Measurements from ENCODE around the gene ASIC5. TPM values are rescaled to one million over a fixed set of nuclear protein-coding genes. Genes with fewer than 3 reads are reported as not detected.

Gene ASIC5
- total and polyA plus RNA-seq, 2 of the 4 experiments (the other 2 are of a cell fraction) = not detected

DNA sequence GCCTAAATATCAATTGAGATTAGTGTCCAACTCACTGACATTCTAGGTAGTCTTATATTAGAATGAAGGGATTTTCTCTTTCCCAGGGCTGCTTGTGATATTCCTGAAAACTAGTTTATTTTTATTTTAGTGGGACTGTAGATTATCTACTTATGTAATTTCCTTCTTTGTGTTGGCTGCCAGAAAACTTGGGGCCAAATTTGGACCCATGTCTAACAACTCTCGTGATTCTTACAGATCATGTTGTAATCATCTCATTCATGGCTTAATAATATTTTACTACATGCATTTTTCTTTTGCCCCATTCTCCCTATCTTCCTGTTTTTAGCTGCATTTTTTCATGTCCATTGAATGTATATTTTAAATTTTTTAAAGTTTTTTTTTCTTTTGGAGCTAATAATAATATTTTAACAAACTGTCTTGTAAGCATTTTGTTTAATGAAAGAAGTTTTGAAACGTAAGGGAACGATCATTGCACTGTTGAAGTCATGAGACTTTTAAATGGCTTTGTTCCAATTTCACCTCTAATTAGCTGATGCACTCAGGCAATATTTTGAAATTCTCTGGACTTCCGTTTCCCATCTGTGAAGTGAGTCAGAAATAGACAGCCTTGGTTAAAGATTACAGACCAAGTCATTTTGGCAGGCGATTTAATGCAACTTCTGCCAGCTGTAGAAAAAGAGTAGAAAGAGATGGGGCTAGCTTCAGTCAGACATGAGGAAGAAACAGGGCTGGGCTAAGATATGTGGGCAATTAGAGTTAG, 23.1 kb upstream of the ASIC5 start:
- in situ Hi-C loops (cut with MboI; ENCODE audit: low sequenced_read_pairs) = no loop called here
- Histone ChIP-seq H3K23ac (ENCODE audit: low read depth, low read length) (no peak overlapping the region), H4K8ac (ENCODE audit: low read depth in 2 of 2, low read length in 2 of 2) (no peak overlapping the region), H3K4me3 (ENCODE audit: insufficient read depth, low read depth, low read length) (no peak overlapping the region), H2BK120ac (ENCODE audit: low read depth, low read length) (no peak overlapping the region), H3K4me1 (ENCODE audit: control insufficient read depth, insufficient read depth, low read length) (no peaks in the 10 kb centered on the region), H3K9me3 (ENCODE audit: control insufficient read depth, insufficient read depth, low read length) (0 out of 2 replicates have a peak, but pooled peaks cover 2% of the 10 kb centered on the region), H2AFZ (replicated peaks; ENCODE audit: low read length, poor library complexity) (no peak overlapping the region), H2AK5ac (ENCODE audit: low read depth, low read length) (no peak overlapping the region), H3K9me1 (ENCODE audit: insufficient read depth, low read length) (no peaks in the 10 kb centered on the region), H4K20me1 (ENCODE audit: insufficient read depth, low read length) (no peaks in the 10 kb centered on the region), H3K4ac (ENCODE audit: low read depth, low read length) (no peak overlapping the region), H3K27ac (ENCODE audit: insufficient read depth, low read length) (no peak overlapping the region), H3K18ac (ENCODE audit: low read depth, low read length) (no peak overlapping the region), H3K56ac (ENCODE audit: extremely low read depth, insufficient read depth, low read length) (no peak overlapping the region), H4K5ac (ENCODE audit: low read depth, low read length) (no peak overlapping the region), H2BK15ac (ENCODE audit: low read depth, low read length) (no peak overlapping the region), H2BK5ac (ENCODE audit: low read depth, low read length, poor library complexity, severe bottlenecking) (no peak overlapping the region), H3K79me1 (ENCODE audit: low read depth in 1 of 2, low read length in 2 of 2) (no peaks in the 10 kb centered on the region), H3K36me3 (ENCODE audit: control insufficient read depth, insufficient read depth, low read length) (no peaks in the 10 kb centered on the region), H2AK9ac (replicated peaks; ENCODE audit: low read depth, low read length, poor library complexity) (no peak overlapping the region), H3K27me3 (ENCODE audit: control insufficient read depth, insufficient read depth, low read length) (no peaks in the 10 kb centered on the region), H4K91ac (ENCODE audit: insufficient read depth, low read depth, low read length) (no peak overlapping the region), H3K4me2 (ENCODE audit: low read depth, low read length) (no peak overlapping the region), H3K9ac (ENCODE audit: low read depth, low read length) (no peak overlapping the region), H3K14ac (replicated peaks; ENCODE audit: low read depth, low read length) (no peak overlapping the region), H2BK20ac (ENCODE audit: low read depth, low read length) (no peak overlapping the region)
- ATAC-seq (ENCODE audit: low read depth) = peak; percentile 73
- peak; percentile 89 for DNase-seq
- dilution Hi-C loops (cut with HindIII; ENCODE audit: low sequenced_read_pairs, unreplicated experiment) = no loop called here
- BruUV-seq (replicated peaks) = no TSS peak
- ChIA-PET CTCF (interaction anchor here (1.3 kb wide), 1 partner anchor 9 kb away, joined by 3 read pairs; no protein-coding TSS in a partner anchor), POLR2A (ENCODE audit: unreplicated experiment) (no interaction called here)
- intact Hi-C loops (cut with micrococcal nuclease) = no loop called here
- 0% methylated on average over 1 of the region's 5 CpGs; no CpG with 5 or more reads in 1 of the 2 experiments for WGBS, 2 experiments (ENCODE audit: extremely low coverage in 2 of 2, insufficient read length in 1 of 2)
- TF ChIP-seq RCOR1 (IDR thresholded peaks at IDR 0.05; ENCODE audit: insufficient replicate concordance, low read length) (no peak), BHLHE40 (IDR thresholded peaks at IDR 0.05; ENCODE audit: low read depth, low read length) (peak; percentile 13; the same call in 1 of the 2 replicates), CEBPB (IDR thresholded peaks at IDR 0.05; ENCODE audit: low read depth, low read length) (peak; percentile 44; the same call in 1 of the 2 replicates), FOS (IDR thresholded peaks at IDR 0.05; ENCODE audit: low read depth, low read length) (no peak), RFX5 (IDR thresholded peaks at IDR 0.05; ENCODE audit: low read depth, low read length) (no peak), POLR2A (IDR thresholded peaks at IDR 0.05; ENCODE audit: low read depth, low read length) (no peak), SMC3 (IDR thresholded peaks at IDR 0.05; ENCODE audit: low read depth, low read length) (no peak), MXI1 (IDR thresholded peaks at IDR 0.05; ENCODE audit: borderline replicate concordance, low read depth, low read length) (no peak), NFE2L2 (IDR thresholded peaks at IDR 0.05; ENCODE audit: low read depth, low read length) (no peak), MAZ (IDR thresholded peaks at IDR 0.05; ENCODE audit: borderline replicate concordance, low read depth, low read length) (no peak), MAFK (IDR thresholded peaks at IDR 0.05; ENCODE audit: low read depth, low read length) (peak; percentile 65; the same call in 1 of the 2 replicates), RAD21 (IDR thresholded peaks at IDR 0.05; ENCODE audit: low read length) (no peak)
- TF ChIP-seq, protein P1, sequence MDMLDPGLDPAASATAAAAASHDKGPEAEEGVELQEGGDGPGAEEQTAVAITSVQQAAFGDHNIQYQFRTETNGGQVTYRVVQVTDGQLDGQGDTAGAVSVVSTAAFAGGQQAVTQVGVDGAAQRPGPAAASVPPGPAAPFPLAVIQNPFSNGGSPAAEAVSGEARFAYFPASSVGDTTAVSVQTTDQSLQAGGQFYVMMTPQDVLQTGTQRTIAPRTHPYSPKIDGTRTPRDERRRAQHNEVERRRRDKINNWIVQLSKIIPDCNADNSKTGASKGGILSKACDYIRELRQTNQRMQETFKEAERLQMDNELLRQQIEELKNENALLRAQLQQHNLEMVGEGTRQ (IDR thresholded peaks at IDR 0.05; ENCODE audit: low read depth, low read length) = no peak
- TF ChIP-seq, protein P2, sequence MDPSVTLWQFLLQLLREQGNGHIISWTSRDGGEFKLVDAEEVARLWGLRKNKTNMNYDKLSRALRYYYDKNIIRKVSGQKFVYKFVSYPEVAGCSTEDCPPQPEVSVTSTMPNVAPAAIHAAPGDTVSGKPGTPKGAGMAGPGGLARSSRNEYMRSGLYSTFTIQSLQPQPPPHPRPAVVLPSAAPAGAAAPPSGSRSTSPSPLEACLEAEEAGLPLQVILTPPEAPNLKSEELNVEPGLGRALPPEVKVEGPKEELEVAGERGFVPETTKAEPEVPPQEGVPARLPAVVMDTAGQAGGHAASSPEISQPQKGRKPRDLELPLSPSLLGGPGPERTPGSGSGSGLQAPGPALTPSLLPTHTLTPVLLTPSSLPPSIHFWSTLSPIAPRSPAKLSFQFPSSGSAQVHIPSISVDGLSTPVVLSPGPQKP (IDR thresholded peaks at IDR 0.05; ENCODE audit: borderline replicate concordance, low read depth, low read length) = no peak
- TF ChIP-seq, protein P3, sequence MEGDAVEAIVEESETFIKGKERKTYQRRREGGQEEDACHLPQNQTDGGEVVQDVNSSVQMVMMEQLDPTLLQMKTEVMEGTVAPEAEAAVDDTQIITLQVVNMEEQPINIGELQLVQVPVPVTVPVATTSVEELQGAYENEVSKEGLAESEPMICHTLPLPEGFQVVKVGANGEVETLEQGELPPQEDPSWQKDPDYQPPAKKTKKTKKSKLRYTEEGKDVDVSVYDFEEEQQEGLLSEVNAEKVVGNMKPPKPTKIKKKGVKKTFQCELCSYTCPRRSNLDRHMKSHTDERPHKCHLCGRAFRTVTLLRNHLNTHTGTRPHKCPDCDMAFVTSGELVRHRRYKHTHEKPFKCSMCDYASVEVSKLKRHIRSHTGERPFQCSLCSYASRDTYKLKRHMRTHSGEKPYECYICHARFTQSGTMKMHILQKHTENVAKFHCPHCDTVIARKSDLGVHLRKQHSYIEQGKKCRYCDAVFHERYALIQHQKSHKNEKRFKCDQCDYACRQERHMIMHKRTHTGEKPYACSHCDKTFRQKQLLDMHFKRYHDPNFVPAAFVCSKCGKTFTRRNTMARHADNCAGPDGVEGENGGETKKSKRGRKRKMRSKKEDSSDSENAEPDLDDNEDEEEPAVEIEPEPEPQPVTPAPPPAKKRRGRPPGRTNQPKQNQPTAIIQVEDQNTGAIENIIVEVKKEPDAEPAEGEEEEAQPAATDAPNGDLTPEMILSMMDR (conservative IDR thresholded peaks at IDR 0.05; ENCODE audit: low read depth, low read length) = no peak
